Measurements from ENCODE around the gene TEFM. TPM values are rescaled to one million over a fixed set of nuclear protein-coding genes. Genes with fewer than 3 reads are reported as not detected.

TEFM gene
- total RNA-seq, 1 experiment from 2014 or later = 10.7 TPM

DNA sequence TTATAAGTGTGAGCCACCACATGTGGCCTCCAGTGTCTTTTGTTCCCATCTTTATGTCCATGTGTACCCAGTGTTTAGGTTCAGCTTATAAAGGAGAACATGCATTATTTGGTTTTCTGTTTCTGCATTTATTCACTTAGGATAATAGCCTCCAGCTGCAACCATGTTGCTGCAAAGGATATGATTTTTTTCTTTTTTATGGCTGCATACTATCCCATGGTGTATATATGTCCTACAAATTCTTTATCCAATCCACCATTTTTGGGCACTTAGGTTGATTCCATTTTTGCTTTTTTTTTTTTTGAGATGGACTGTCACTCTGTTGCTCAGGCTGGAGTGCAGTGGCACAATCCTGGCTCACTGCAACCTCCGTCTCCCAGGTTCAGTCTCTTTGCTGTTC lies 41.4 kb downstream of the TEFM start:
- intact Hi-C loops (cut with micrococcal nuclease) = no loop called here
- no TSS peak for BruUV-seq (replicated peaks)
- no peaks in the 10 kb centered on the region for H3K4me1 Mint-ChIP-seq (ENCODE audit: insufficient read depth, unreplicated experiment)
- no peak overlapping the region for H3K27ac Mint-ChIP-seq (ENCODE audit: low read depth, unreplicated experiment)
- peaks cover 31% of the 10 kb centered on the region for H3K36me3 Mint-ChIP-seq (ENCODE audit: insufficient read depth, unreplicated experiment)
- no peak overlapping the region for H3K4me3 Mint-ChIP-seq (ENCODE audit: unreplicated experiment)
- no peaks in the 10 kb centered on the region for H3K9me3 Mint-ChIP-seq (ENCODE audit: unreplicated experiment)
- ChIA-PET CTCF (interaction anchor here (0.6 kb wide), 1 partner anchor 880 kb away, joined by 3 read pairs; no protein-coding TSS in a partner anchor), POLR2A (no interaction called here)
- no peaks in the 10 kb centered on the region for H3K27me3 Mint-ChIP-seq (ENCODE audit: insufficient read depth, unreplicated experiment)
- TF ChIP-seq, protein P1, sequence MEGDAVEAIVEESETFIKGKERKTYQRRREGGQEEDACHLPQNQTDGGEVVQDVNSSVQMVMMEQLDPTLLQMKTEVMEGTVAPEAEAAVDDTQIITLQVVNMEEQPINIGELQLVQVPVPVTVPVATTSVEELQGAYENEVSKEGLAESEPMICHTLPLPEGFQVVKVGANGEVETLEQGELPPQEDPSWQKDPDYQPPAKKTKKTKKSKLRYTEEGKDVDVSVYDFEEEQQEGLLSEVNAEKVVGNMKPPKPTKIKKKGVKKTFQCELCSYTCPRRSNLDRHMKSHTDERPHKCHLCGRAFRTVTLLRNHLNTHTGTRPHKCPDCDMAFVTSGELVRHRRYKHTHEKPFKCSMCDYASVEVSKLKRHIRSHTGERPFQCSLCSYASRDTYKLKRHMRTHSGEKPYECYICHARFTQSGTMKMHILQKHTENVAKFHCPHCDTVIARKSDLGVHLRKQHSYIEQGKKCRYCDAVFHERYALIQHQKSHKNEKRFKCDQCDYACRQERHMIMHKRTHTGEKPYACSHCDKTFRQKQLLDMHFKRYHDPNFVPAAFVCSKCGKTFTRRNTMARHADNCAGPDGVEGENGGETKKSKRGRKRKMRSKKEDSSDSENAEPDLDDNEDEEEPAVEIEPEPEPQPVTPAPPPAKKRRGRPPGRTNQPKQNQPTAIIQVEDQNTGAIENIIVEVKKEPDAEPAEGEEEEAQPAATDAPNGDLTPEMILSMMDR (IDR thresholded peaks at IDR 0.05; ENCODE audit: unreplicated experiment) = no peak
- no peak for DNase-seq (ENCODE audit: unreplicated experiment)

DNA sequence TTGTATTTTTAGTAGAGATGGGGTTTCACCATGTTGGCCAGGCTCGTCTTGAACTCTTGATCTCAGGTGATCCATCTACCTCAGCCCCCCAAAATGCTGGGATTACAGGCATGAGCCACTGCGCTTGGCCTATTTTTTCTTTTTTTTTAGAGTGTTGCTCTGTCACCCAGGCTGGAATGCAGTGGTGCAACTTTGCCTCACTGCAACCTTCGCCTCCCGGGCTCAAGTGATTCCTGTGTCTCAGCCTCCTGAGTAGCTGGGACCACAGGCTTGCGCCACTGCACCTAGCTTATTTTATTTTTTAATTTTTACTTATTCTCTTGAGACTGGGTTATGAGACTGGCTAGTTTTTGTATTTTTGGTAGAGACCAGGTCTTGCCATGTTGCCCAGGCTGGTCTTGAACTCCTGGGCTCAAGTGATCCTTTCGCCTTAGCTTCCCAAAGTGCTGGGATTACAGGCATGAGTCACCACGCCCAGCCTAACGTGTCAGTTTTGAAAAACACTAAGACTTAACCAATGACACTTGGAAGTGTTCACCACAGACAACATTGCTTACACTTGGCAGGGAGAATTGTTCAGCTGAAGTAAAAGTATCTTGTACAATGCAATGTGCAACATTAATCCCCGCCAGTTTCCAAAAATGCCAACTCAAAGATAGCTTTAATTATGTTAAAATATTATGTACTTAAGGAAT lies 47.3 kb downstream of the TEFM start:
- H3K9me3 Mint-ChIP-seq (ENCODE audit: unreplicated experiment) = no peaks in the 10 kb centered on the region
- POLR2A ChIA-PET = no interaction called here
- CTCF ChIA-PET = interaction anchor here (0.6 to 1.5 kb wide), 2 partner anchors 9 kb away, joined by 3 read pairs; no protein-coding TSS in a partner anchor
- TF ChIP-seq, protein P1 (IDR thresholded peaks at IDR 0.05; ENCODE audit: unreplicated experiment) = no peak
- no TSS peak for BruUV-seq (replicated peaks)
- peaks cover 24% of the 10 kb centered on the region for H3K36me3 Mint-ChIP-seq (ENCODE audit: insufficient read depth, unreplicated experiment)
- H3K27ac Mint-ChIP-seq (ENCODE audit: low read depth, unreplicated experiment) = no peak overlapping the region
- H3K4me3 Mint-ChIP-seq (ENCODE audit: unreplicated experiment) = no peak overlapping the region
- no peaks in the 10 kb centered on the region for H3K27me3 Mint-ChIP-seq (ENCODE audit: insufficient read depth, unreplicated experiment)
- intact Hi-C loops (cut with micrococcal nuclease) = no loop called here
- no peaks in the 10 kb centered on the region for H3K4me1 Mint-ChIP-seq (ENCODE audit: insufficient read depth, unreplicated experiment)
- DNase-seq (ENCODE audit: unreplicated experiment) = peak; percentile 13

DNA sequence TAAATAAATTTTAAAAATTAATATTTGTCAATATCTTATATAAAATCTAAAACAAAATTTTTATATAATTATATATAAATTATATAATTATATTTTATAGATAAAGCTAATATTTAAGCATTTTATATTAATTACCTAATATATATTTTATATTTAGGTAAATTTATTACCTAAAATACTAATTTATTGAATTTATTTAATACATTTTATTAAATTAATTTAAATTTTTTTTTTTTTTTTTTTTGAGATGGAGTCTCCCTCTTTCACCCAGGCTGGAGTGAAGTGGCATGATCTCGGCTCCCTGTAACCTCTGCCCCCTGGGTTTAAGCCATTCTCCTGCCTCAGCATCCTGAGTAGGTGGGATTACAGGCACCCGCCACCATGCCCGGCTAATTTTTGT lies 51.9 kb downstream of the TEFM start:
- no TSS peak for BruUV-seq (replicated peaks)
- Mint-ChIP-seq H3K27me3 (ENCODE audit: insufficient read depth, unreplicated experiment) (no peaks in the 10 kb centered on the region), H3K9me3 (ENCODE audit: unreplicated experiment) (no peaks in the 10 kb centered on the region), H3K4me3 (ENCODE audit: unreplicated experiment) (no peak overlapping the region), H3K36me3 (ENCODE audit: insufficient read depth, unreplicated experiment) (peaks cover 16% of the 10 kb centered on the region), H3K27ac (ENCODE audit: low read depth, unreplicated experiment) (no peak overlapping the region), H3K4me1 (ENCODE audit: insufficient read depth, unreplicated experiment) (no peaks in the 10 kb centered on the region)
- TF ChIP-seq, protein P1 (IDR thresholded peaks at IDR 0.05; ENCODE audit: unreplicated experiment) = no peak
- ChIA-PET POLR2A (no interaction called here), CTCF (no interaction called here)
- DNase-seq (ENCODE audit: unreplicated experiment) = no peak
- intact Hi-C loops (cut with micrococcal nuclease) = no loop called here

Other genes starting within 250 kb of the TEFM start
- gene CRLF3, start 81.5 kb downstream of the TEFM start, total RNA-seq (2022) = 14.7 and 15.0 TPM in 2 replicates
- gene ATAD5, start 74.3 kb downstream of the TEFM start, total RNA-seq (2022) = 2.8 and 3.6 TPM in 2 replicates
- gene ADAP2, start 15.7 kb upstream of the TEFM start, total RNA-seq (2022) = 1.3 and 2.2 TPM in 2 replicates
- 20.1 and 31.0 TPM in 2 replicates for gene RNF135, start 64.8 kb upstream of the TEFM start, total RNA-seq (2022)
- 58.5 and 60.2 TPM in 2 replicates for gene NF1, start 188.7 kb upstream of the TEFM start, total RNA-seq (2022)

Data from MCF 10A (cell line).